Hematopoietic multipotent progenitor cell treated with erythropoietin and hydrocortisone succinate and interleukin-3 and kit ligand, for 15 days (in vitro differentiated cells): ENCODE data around the gene NUB1.

Experiments used
- DNase-seq: peaks from one replicate; pipeline ENCODE4 v3.0.0-alpha.2; 2015; ENCODE audit warnings: low spot score

Gene NUB1

DNA sequence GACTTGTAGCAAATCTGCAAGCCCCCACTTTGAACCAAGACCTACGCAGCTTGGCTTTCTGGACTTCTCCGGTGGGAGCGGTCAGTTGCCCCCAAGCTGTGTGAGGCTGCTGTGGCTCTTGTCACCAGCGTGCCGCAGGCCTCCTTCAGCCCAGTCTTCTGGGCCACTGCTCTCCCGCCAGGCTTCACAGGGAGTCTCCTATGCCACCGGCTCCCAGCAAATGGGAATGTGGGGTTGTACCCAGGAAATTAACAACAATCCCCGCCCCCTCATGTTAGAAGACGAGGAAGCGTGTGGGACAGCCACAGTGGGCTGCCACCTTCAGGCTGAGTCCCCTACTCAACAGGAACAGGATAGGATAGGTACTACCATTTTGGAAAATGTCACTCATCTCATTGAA, 64.0 kb downstream of the NUB1 start:
- DNase-seq: no peak

DNA sequence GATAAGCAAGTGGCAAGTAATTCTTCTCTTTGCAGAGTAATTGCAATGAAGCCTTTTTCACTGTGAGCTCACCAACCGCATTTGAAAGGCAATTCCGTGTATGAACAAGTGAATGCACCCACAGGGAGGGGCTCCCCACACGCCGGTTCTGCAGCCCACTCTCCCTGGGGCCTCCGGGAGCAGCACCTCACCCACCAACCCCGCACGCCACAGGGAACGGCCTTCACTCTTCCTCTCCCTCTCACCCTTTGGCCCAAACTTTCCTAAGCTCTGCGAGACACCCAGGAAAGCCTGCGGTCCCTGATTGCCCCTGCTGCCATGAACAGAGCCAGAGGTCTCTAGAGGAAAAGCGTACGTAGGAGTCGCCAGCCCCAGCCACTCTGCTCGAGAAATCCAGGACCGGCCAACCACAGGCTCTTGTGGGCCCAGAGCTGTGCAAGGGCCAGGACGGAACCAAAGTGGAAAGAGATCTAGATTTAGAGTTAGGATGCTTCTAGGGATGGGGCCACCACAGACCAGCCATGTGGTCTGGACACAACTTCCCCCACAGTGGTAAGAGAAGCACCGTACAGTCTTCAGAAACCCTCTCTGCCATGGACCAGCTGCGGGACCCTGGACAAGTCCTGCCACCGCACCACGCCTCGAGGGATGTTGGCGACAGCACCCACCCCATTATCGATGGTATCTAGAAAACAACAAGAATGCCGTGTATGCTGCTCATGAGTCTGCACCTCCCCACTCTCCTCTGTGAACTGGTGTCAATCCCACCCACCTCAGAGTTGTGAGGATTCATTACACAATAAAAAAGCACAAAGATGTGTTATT, 64.7 kb downstream of the NUB1 start:
- no peak for DNase-seq

DNA sequence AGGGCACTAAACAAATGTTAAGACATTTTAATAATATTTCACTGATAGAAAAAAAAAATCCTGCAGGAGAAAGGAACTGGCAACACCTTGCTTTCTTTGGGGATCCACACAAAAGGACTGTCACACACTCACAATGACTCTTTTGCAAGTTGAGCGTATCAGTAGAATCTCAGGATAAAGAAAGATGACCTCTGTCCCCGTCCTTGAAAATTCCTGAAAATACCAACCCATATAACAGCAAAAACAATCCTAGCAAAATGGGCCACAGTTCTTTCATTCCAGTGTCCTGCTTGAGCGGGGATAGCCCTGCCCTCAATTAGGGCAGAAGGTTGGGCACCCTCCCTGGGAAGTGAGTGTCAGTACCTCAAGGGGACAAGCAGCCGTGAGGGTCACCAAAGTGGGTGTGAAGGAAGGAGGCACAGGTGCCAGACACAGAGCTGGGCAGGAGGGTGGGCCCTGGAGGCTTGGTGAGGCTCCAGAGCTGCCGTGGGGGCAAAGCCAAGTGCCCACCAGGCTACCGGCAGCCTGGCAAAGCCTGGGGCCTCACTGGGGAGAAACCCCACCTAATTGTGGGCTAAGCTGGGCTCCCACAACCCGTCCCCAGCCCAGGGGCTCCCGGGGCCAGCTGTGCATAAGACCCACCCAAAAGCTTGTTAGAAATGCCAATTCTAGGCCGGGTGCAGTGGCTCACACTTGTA, 65.4 kb downstream of the NUB1 start:
- no peak for DNase-seq

DNA sequence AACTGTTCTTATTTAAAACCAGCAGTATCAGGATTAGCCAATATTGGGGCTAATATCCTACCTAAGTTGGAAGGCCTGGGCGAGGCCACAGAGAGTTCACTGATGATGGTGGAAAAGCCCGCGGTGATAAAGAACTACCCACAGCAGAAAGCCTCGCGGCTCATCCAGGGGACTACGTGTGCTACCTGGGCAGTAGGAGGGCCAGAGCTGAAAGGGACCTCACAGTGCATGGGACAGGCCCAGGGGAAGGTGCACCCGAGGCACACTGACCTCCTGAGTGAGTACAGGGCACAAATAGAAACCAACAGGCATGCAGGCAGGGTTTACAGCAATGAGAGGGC, 66.9 kb downstream of the NUB1 start:
- no peak for DNase-seq

DNA sequence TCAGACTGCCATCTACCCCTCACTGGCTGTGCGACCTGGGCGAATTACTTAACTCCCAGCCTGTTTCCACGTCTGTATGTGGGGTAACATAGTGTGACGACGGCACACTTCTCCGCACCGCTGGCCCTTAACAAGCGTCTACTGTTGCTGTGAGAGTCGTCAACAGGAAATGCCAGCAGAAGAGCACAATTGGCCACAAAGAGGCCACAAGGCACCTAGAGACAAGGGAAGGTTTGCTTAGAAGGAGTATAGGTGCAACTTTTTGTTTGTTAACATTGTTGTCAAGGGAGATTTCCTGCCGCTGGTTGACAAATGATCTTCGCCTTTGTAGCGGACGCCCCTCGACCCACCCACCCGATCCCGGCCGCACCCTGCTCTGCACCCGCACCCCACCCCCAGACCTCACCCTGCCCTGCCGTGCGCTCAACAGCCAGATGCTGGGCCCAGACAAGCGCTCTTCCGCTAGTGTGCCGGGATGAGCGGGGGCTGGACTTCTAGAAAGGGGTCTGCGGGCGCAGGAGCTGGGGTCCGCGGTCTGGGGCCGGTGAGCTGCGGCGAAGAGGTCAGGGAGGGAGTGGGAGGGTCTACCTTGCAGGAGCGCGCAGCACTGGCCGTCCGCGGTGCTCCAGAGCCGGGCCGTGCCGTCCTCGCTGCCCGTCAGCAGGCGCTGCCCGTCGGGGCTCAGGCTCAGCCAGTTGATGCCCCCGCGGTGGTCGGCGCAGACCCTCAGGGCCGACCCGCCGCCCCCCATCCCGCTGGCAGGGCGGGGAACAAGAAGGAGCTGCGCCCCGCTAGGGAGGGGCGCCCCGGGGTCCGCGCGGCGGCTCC, 67.4 kb downstream of the NUB1 start:
- no peak for DNase-seq

DNA sequence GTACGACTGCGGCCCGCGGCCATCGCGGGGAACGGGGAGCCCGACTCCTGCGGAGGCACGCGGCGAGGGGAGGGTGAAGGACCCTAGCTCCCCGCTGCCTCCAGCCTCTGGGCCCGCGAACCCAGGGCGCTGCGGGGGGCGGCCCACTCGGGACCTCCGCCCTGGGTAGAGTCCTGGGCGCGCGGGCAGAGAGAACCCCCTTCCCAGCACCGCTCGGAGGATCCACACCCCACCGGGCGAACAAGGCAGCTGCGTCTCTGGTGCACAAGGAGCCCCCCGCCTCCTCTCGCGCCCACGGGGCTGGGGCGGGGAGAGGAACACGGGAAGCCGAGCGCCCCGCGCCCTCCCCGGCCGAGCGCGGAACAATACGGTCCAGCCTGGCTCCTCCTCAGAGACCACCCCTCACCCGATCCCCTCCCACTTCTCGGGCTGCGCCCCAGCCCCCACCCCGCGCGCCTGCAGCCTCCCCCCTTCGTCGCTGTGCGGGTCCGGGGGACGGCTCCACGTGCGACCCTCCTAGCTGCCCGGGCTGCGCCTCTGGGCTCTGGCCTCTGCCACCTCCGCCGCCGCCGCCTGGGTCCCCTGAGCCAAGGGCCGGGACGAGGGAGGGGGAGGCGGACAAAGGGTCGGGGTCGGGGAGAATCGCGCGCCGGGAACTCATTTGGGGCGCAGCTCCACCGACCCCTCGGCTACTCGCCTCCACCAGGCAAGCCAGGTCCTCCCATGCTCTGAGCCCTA, 68.2 kb downstream of the NUB1 start, which contains the start of gene WDR86:
Gene WDR86 (minus strand): TSS at position 372 of the 738 bp plus-strand sequence. CDS start 449 bp downstream, outside the sequence.
- no peak for DNase-seq

DNA sequence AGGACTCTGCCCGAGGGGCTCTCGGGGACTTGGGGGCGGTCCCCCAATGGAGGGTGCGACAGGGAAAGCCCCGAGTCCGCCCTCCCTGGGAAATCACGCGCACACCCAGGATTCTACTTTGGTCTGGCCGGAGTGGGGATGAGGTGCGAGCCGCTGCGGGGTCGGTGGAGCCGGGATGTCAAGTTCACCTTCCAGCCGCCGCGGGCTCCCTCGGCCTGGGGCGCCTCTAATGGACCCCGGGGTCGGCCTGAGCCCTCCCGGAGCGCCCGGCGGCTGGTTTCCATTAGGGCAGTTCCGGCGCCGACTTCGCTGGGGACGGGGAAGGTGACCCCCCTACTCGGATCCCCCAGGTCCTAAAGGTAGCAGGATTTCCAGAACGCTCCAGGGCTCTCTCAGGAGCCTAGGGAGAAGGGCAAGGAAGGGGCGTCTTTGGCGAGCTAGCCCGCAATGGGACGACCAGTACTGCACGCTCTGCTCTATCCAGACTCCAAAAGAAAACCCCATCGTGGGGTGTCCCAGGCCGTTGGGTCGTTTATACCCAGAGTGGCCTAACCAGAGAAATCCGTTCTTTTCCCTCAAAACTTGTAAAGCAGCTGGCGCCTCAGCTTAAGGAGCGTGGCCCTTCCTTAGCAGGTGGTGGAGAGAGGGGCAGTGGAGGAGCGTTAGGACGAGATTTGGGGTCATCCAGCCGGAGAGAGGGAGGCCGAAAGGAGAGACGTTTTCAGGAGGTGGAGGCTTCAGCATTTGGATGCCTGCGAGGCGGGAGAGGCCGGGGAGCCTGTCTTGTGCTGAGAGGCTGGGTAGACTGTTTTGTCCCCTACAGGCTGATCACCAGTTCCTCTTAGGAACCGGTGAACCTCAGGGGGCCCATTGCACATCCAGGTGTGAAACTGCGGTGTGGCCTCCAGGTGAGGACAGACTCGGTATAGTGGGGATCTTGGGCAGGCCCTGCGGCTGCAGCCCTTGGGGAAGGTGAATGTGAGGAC, 69.1 kb downstream of the NUB1 start:
- DNase-seq: no peak

DNA sequence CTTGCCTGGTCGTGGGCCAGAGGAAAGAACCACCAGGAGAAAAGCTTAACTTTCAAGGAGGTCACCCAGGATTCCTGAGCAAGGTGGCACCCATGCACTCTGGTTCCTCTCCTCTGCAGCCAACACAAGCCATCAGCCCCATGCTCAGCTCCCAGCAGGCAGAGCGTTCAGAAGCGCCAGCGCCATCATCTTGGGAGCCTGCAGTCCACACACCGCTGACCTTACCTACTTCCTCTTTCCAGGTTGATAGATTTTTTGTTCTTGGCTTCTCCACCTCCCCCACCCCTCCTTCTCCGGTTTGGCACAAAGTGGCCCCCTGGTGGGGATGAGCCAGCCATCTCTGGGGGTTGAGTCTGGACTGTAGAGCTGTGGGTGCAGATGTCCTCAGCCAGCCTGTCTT, 69.9 kb downstream of the NUB1 start:
- DNase-seq: no peak

DNA sequence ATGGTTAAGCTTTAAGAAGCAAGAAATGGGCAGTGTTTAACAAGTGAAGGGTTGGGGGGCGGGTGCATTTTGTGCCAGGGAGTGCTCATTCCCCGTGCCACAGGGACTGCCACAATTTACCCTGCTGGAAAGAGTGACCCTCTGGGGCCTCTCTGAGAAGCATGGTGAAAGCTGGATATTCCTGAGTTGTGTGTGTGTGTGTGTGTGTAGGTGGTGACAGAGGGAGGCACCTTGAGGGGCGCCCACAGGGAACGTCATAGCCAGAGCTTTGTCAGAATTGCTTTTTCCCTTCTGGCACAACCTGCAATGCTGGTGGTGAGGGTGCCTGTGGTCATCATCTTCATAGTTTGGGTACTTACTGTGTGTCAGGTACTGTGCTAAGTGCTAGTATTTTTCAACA, 70.7 kb downstream of the NUB1 start:
- no peak for DNase-seq

DNA sequence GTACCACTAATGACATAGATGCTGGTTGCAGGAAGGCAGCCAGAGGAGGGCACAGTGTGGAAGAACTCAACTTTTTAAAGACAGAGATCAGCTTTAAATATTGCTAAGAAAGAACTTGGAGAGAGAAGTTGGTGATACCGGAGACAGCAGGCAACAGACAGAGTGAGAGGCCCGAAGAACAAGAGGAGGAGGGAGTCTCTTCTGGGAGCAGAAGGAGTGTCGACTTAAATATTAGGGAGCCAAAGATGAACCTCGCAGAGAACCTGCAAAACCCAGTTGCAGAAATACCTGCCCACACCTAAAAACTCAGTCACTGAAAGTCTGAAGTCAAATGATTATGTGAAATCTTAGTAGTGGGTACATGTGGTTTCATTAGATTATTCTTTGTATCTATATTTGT, 71.6 kb downstream of the NUB1 start:
- no peak for DNase-seq

DNA sequence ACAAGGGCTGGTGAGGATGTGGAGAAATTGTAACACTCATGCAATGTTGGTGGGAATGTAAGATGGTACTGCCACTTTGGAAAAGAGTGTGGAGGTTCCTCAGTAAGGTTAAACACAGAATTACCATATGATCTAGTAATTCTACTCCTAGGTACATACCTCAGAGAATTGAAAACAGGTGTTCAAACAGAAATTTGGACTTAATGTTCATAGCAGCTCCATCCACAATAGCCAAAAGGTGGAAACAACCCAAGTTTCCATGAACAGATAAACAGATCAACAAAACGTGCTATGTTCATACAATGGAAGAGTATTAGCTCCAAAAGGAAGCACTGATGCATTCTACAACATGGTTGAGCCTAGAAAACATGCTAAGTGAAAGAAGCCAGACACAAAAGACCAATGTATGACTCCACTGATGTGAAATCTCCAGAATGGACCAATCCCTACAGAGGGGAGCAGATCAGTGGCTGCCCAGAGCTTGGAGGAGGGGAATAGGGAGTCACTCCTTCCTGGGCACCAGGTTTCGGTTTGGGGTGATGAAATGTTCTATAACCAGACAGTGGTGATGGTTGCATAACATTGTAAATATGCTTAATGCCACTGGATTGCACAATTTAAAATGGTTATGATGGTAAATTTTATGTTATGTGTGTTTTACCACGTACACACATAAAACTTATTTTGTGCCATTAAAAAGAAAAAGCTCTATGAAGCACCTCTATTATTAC, 73.9 kb downstream of the NUB1 start:
- no peak for DNase-seq

DNA sequence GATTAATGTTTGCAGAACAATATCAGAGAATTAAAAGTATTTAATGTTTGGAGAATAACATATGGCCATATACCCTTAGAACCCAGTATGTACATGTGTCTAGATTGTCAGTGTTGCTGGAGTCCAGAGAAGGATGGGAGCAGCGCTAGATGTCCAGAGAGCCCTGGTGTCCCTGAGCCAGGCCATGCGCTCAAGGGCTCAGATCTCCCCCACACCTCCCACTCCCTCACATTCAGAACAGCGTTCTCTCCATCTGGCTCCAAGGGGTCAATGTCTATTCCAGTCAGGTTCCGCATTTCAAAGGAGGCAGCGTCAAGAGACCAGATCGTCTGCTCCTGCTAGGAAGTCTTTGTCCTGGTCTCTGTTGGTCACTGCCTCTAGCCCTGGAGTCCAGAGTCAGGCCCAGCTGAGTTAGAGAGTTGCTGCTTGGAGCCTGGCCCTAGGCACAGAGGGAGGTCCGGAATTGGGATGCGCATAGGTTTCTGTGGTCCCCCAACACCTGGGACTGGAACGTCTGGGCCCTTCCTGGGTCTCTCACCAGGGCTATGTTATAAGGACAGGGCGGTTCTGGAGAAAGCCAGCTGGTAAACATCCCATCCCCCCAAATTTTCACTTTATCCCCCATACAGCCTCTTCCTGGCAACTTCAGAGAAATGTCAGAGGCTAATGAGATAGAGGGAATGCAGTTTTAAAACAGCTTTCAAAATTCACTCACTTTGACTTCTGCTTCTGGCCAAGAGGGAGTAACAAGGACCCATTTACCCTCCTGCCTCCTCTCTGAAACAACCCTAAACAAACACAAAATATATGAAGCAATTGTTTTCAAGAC, 74.7 kb downstream of the NUB1 start:
- DNase-seq: no peak

DNA sequence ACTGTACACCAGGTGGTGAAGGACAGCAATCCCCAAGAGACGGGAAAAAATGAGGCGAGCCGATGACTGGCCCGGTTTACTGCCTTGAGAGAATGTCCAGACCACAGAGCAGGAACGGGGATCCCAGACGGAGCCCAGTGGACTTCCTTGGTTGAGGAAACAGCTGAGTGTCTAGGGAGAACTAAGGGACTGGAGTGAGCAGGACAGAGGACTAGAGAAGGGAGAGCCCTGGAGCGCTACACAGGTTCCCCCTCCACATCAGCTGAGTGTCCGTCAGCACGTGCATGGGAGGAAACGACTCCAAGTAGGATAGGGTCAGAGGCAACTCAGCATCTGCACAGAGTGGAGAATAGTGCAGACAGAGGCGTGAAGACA, 75.3 kb downstream of the NUB1 start:
- no peak for DNase-seq

DNA sequence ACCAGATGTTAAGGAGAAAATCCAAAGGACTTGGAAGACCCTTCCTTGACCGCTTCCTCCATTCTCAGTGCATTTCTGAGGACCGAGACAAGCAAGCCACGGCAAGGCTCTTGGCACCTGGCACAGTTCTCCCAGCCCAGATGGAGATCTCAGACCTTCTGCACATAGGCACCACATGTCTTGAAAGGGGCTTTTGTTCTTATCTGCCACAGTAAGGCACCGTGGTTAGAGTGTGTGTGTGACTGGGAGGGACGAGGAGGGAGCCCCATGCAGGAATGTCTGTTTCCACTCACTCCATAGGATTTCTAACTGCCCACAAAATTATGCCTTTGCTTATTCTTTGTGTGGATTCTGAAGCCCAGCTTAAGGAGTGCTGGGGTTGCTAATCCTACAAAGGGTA, 78.5 kb downstream of the NUB1 start:
- DNase-seq: no peak

DNA sequence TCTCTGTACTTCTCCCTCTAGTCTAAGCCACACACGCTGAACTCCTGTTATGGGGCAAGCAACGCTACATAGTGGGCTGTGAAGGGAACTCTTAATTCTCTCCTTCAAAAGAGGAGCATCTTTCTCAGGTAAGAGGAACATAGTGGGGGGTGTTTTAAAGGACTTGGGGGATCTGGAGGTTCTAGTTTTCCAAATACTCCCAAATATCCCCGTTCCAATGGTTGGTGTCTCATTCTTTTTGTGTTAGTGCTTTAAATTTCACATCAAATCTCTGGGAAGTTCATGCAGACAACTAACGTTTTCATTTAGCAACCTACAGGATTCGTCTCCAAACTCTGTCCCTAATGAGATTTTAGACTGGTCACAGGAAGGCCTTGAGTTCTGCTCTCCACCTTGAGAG, 80.6 kb downstream of the NUB1 start:
- no peak for DNase-seq

DNA sequence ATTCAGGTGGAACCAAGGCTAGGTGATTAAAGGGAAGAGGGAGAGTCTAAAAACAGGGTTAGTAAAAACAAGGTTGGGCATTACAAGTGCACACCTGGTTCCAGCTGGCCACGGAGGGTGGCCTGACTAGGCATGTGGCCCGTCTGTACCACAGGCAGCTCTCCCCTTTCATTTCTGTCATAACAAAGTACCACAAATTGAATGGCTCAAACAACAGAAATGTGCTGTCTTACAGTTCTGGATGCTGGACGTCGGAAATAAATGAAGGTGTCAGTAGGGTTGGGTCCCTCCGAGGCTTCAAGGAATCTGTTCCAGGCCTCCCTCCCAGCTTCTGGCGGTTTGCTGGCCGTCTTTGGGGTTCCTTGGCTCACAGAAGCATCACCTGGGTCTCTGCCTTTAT, 81.6 kb downstream of the NUB1 start:
- DNase-seq: no peak

DNA sequence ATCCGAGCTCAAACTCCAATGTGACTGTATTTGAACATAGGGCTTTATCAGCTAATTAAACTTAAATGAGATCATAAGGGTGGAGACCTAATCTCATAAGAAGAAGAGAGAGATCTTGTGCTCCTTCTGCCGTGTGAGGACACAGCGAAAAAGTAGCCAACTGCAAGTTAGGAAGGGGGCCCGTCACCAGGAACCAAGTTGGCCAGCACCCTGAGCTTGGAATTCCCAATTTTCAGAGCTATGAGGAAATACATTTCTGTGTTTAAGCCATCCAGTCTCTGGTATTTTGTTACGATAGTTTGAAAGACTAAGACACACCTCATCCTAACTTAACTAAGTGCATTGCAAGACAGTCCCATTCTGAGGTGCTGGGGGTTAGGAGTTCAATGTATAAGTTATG, 82.3 kb downstream of the NUB1 start:
- DNase-seq: no peak

DNA sequence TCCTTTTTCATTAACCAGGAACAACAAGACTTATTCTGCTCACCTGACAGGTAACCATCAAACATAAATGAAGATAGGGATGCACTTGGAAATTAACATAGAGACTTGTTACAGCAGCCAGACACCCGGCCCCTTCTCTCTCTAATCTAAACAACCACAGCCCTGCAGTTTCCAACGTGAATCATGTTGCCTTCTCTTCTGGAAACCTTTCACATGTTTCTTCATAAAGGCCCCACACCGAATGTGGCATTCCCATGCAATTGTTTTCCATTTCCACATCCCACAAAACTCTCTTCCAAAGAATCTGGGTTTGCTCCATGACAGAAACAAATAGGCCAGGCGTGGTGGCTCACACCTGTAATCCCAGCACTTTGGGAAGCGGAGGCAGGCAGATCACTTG, 83.2 kb downstream of the NUB1 start:
- DNase-seq: no peak

DNA sequence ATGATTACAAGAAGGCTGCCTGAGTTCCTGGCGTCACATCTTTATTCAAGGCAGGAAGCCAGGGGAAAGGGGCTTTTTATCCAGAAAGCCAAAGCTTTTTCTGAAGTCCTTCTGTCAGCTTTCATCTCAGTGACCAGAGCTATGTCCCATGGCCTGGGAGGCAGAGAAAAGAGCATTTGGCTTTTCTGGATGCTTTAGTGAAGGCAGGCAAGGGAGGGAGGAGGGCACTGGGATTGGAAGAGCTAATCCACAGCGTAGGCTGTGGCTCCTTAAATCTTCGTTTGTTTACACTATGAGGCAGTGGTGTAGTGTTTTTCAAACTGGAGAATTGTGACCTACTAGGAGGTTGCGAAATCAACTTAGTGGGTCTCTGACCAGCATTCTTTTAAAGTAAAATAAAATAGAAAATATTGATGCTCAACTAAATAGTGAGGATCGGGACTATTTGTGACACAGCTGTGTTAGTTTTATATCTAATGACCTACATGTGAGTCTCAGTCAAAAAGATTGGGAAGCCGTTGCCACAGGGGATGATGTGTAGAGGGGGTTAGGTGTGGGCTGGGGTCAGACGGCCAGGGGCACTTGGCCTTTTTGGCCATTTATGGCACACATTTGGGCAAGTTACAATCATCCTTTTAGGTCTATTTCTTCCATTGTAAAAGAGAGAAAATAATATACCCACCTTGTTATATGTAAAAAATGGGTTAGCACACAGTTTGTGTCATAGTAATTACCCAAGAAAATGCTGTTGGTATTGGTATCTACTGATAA, 84.2 kb downstream of the NUB1 start:
- no peak for DNase-seq
